ENCODE measurements around the gene FBXL15.
"Not testable (repeated sequence)": the region's sequence is repeated elsewhere in the genome, so short reads cannot be mapped to it uniquely, and the experiment has no call there.

FBXL15 gene

GRCh38 chr10:102432162-102432950 lies 11.7 kb downstream of the FBXL15 start, which contains the start of gene CUEDC2:
Gene CUEDC2, minus strand, starts transcription at chr10:102432574. Its CDS starts 7,386 bp downstream, at chr10:102425188.
- DNase-seq = peak; percentile 94

- DNase-seq = no peak
Measured at GRCh38 chr10:102433619-102434046, 13.0 kb downstream of the FBXL15 start.

GRCh38 chr10:102434394-102435132 lies 13.9 kb downstream of the FBXL15 start:
- DNase-seq = no peak

- DNase-seq = no peak
Measured at GRCh38 chr10:102435133-102435497, 14.5 kb downstream of the FBXL15 start.

- DNase-seq = no peak
Measured at GRCh38 chr10:102435529-102436233, 15.0 kb downstream of the FBXL15 start.

- no peak for DNase-seq
Measured at GRCh38 chr10:102436312-102436711, 15.7 kb downstream of the FBXL15 start.

- DNase-seq = no peak
Measured at GRCh38 chr10:102437515-102437914, 16.9 kb downstream of the FBXL15 start.

- no peak for DNase-seq
Measured at GRCh38 chr10:102438374-102438773, 17.7 kb downstream of the FBXL15 start.

- DNase-seq = no peak
Measured at GRCh38 chr10:102444851-102445250, 24.2 kb downstream of the FBXL15 start.

GRCh38 chr10:102449321-102450123 lies 28.9 kb downstream of the FBXL15 start:
- no peak for DNase-seq

- no peak for DNase-seq
Measured at GRCh38 chr10:102450124-102450373, 29.4 kb downstream of the FBXL15 start.

- DNase-seq = no peak
Measured at GRCh38 chr10:102450374-102451104, 29.9 kb downstream of the FBXL15 start.

- no peak for DNase-seq
Measured at GRCh38 chr10:102451105-102451969, 30.7 kb downstream of the FBXL15 start, which contains the start of gene C10orf95. Gene C10orf95, minus strand, starts transcription at chr10:102451543. Its CDS starts 450 bp downstream, at chr10:102451093.

GRCh38 chr10:102452672-102453340 lies 32.2 kb downstream of the FBXL15 start:
- DNase-seq = no peak

GRCh38 chr10:102453502-102453901 lies 32.9 kb downstream of the FBXL15 start:
- DNase-seq = no peak

GRCh38 chr10:102454662-102455487 lies 34.2 kb downstream of the FBXL15 start:
- not testable (repeated sequence) for DNase-seq

- DNase-seq = no peak
Measured at GRCh38 chr10:102455893-102456471, 35.3 kb downstream of the FBXL15 start.

- DNase-seq = no peak
Measured at GRCh38 chr10:102457591-102458150, 37.0 kb downstream of the FBXL15 start.

GRCh38 chr10:102458656-102459055 lies 38.0 kb downstream of the FBXL15 start:
- DNase-seq = no peak

All from amniotic stem cell (primary cell).